Osteocyte (in vitro differentiated cells): ENCODE results near the gene PLSCR4. TPM values are rescaled to one million over a fixed set of nuclear protein-coding genes. Genes with fewer than 3 reads are reported as not detected.

Experiments used
- DNase-seq: peaks from one replicate; pipeline ENCODE4 v3.0.0; 2021; ENCODE audit warnings: mixed read lengths; ENCODE audit not compliant: unreplicated experiment; ENCODE audit errors: extremely low spot score
- H3K27ac Mint-ChIP-seq: one replicate; pipeline ENCODE4 v1.8.0; 2021; ENCODE audit warnings: mild to moderate bottlenecking, mixed read lengths; ENCODE audit not compliant: unreplicated experiment
- H3K27me3 Mint-ChIP-seq: one replicate; pipeline ENCODE4 v1.8.0; 2021; ENCODE audit warnings: mixed read lengths; ENCODE audit not compliant: unreplicated experiment
- H3K36me3 Mint-ChIP-seq: one replicate; pipeline ENCODE4 v1.8.0; 2021; ENCODE audit warnings: mixed read lengths; ENCODE audit not compliant: unreplicated experiment
- H3K4me1 Mint-ChIP-seq: one replicate; pipeline ENCODE4 v1.8.0; 2021; ENCODE audit warnings: mixed read lengths; ENCODE audit not compliant: unreplicated experiment
- H3K4me3 Mint-ChIP-seq: one replicate; pipeline ENCODE4 v1.8.0; 2021; ENCODE audit warnings: mild to moderate bottlenecking, moderate library complexity, mixed read lengths; ENCODE audit not compliant: unreplicated experiment
- H3K9me3 Mint-ChIP-seq: one replicate; pipeline ENCODE4 v1.8.0; 2021; ENCODE audit warnings: mixed read lengths; ENCODE audit not compliant: unreplicated experiment
- total RNA-seq: library from RNA; stranded (reverse); gene quantifications from 2 replicates; pipeline ENCODE4 v1.2.1, GENCODE V29; 2021
- TF ChIP-seq, protein P1 (sequence below): fragments of 200-600 bp; sonication (generic); IDR thresholded peaks from 2 replicates; pipeline ENCODE4 v1.5.0; 2021; ENCODE audit warnings: antibody characterized with exemption, mild to moderate bottlenecking, moderate library complexity

PLSCR4 gene
- total RNA-seq, 1 donor from 2014 or later, result 44.3 TPM

DNA sequence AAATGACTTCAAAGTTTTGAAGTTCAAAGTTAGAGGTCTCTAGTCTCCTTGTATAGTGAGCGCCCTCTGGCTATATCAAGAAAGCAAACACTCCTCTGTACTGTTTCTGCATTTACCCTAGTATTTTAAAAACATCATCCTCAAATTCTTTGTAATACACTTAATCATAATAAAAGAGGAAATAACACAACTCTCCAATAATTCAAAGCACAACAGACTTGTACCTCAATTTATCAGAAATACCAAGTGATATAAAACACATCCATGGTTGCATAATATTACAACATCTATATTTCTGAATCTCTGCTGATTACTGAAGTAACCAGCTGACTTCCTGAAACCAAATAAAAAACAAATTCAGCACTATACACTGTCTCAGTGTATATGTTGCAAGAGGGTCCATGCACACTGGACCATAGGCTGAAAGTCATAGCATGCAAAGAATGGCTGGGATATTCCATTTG lies 102.4 kb downstream of the PLSCR4 start:
- H3K9me3 Mint-ChIP-seq, result no peaks in the 10 kb centered on the region
- peaks cover 64% of the 10 kb centered on the region for H3K4me1 Mint-ChIP-seq
- H3K4me3 Mint-ChIP-seq, result no peak overlapping the region
- TF ChIP-seq, protein P1, sequence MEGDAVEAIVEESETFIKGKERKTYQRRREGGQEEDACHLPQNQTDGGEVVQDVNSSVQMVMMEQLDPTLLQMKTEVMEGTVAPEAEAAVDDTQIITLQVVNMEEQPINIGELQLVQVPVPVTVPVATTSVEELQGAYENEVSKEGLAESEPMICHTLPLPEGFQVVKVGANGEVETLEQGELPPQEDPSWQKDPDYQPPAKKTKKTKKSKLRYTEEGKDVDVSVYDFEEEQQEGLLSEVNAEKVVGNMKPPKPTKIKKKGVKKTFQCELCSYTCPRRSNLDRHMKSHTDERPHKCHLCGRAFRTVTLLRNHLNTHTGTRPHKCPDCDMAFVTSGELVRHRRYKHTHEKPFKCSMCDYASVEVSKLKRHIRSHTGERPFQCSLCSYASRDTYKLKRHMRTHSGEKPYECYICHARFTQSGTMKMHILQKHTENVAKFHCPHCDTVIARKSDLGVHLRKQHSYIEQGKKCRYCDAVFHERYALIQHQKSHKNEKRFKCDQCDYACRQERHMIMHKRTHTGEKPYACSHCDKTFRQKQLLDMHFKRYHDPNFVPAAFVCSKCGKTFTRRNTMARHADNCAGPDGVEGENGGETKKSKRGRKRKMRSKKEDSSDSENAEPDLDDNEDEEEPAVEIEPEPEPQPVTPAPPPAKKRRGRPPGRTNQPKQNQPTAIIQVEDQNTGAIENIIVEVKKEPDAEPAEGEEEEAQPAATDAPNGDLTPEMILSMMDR, result peak; percentile 53
- H3K36me3 Mint-ChIP-seq, result peaks cover 14% of the 10 kb centered on the region
- DNase-seq, result no peak
- H3K27ac Mint-ChIP-seq, result peak overlapping the region; percentile 53
- no peaks in the 10 kb centered on the region for H3K27me3 Mint-ChIP-seq

- no peak overlapping the region for H3K4me3 Mint-ChIP-seq
- peaks cover 7% of the 10 kb centered on the region for H3K36me3 Mint-ChIP-seq
- H3K9me3 Mint-ChIP-seq, result no peaks in the 10 kb centered on the region
- TF ChIP-seq, protein P1, result no peak
- H3K27me3 Mint-ChIP-seq, result no peaks in the 10 kb centered on the region
- H3K27ac Mint-ChIP-seq, result no peak overlapping the region
- no peak for DNase-seq
- H3K4me1 Mint-ChIP-seq, result peaks cover 63% of the 10 kb centered on the region
These were observed 105.3 kb downstream of the PLSCR4 start for GRCh38 chr3:146145642-146146041.

DNA sequence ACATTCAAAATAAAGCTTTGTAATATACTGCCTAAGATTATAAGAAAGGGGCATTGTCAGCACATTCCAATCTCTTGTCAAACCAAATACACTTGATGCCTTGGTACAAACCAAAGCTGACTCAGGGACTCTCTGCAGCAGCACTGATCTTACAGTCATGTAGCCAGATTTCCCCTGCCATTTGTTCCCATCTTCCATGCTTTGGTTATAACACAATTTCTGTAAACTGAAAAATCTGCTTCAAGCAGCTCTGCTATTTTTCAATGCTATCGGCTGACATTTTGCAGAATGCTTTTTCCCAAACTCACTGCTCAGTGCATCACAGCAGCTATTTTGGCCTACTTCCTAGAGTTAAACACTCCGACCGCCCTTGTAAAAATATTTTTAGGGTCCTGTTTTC lies 108.1 kb downstream of the PLSCR4 start:
- peaks cover 40% of the 10 kb centered on the region for H3K4me1 Mint-ChIP-seq
- no peaks in the 10 kb centered on the region for H3K27me3 Mint-ChIP-seq
- peak overlapping the region; percentile 85 for H3K27ac Mint-ChIP-seq
- H3K9me3 Mint-ChIP-seq, result no peaks in the 10 kb centered on the region
- TF ChIP-seq, protein P1, result no peak
- H3K36me3 Mint-ChIP-seq, result peaks cover 7% of the 10 kb centered on the region
- no peak overlapping the region for H3K4me3 Mint-ChIP-seq
- no peak for DNase-seq

Other genes with a start within 250 kb of the PLSCR4 start
- gene PLOD2, start 89.9 kb downstream of the PLSCR4 start, total RNA-seq, result 96.1 and 97.1 TPM in 2 replicates
- gene PLSCR2, start 218.5 kb upstream of the PLSCR4 start, total RNA-seq, result not detected in 2 replicates